ENCODE results near the gene RAC2.

The RAC2 gene

DNA sequence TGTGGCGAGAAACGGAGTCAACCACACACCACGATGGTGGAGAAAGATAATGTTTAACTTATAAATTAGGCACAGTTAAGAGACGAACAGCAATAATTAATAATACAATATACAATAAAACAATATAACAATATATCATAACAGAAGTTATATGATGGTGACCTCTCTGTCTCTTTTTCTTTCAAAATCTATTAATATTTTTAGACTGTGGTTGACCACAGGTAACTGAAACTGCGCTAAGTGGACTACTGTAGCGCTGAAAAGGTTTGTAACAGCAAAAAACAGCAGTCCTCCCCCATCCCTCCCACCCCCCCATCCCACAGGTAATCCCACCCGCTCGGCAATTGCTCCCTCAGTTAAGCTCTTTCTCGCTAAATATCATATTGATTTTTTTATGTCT lies 28.2 kb downstream of the RAC2 start:
- in situ Hi-C loops (cut with HindIII; ENCODE audit: low sequenced_read_pairs) = no loop called here
- DNase-seq (ENCODE audit: low read depth, low spot score) = no peak
- TF ChIP-seq, protein P1, sequence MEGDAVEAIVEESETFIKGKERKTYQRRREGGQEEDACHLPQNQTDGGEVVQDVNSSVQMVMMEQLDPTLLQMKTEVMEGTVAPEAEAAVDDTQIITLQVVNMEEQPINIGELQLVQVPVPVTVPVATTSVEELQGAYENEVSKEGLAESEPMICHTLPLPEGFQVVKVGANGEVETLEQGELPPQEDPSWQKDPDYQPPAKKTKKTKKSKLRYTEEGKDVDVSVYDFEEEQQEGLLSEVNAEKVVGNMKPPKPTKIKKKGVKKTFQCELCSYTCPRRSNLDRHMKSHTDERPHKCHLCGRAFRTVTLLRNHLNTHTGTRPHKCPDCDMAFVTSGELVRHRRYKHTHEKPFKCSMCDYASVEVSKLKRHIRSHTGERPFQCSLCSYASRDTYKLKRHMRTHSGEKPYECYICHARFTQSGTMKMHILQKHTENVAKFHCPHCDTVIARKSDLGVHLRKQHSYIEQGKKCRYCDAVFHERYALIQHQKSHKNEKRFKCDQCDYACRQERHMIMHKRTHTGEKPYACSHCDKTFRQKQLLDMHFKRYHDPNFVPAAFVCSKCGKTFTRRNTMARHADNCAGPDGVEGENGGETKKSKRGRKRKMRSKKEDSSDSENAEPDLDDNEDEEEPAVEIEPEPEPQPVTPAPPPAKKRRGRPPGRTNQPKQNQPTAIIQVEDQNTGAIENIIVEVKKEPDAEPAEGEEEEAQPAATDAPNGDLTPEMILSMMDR (IDR thresholded peaks at IDR 0.05; ENCODE audit: low read depth, low read length) = no peak
- H3K4me3 ChIP-seq (ENCODE audit: low read depth, low read length) = no peak overlapping the region

DNA sequence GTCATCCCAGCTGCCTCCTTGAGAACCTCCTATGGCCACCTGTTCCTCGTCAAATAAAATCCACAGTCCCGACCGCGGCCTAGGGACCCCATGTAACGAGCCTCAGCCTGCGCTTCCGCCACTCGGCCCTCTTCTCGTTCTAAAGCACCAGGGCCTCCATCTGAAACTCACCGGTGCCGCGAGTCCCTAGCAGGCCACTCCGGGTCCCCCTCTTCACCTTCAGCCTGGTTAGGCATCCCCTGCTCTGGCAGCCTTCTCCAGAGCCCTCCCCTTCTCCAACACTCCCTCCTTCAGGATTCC lies 29.4 kb downstream of the RAC2 start:
- in situ Hi-C loops (cut with HindIII; ENCODE audit: low sequenced_read_pairs) = no loop called here

DNA sequence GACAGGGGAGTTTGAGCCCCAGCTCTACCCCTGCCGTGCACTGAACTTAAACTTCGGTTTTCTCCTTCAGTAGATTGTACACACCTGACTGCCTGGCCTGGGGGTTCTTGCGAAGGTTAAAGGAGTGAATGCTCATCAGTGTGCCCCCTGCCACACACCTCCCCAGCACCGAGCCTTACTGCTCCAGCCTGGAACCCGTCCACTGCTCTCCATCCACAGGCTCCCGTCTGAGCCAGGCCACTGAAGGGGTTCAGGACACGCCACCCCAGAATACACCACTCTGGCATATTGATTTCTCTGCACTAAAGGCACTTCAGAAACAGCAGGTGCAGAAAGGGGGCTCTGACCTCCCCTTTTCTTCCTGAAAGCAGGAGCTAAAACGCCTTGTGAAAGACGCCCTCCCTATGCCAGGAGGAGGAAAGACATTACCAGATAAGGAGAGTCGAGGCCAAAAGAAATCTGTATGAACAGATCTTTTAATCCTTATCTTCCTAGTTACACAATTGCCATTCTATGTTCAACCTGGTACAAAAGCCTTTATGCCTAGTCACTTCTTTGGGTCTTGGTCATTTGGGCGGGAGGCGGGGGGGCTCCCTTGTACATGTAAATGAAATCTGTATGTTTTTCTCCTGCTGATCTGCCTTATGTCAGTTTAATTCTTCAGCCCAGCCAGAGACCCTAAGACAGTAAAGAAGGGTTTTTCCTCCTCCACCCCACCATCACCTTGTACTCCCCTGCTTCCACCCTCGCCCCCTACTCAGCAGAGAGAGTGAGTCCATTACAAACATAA lies 29.9 kb downstream of the RAC2 start:
- no peak for DNase-seq (ENCODE audit: low read depth, low spot score)
- TF ChIP-seq, protein P1 (IDR thresholded peaks at IDR 0.05; ENCODE audit: low read depth, low read length) = no peak
- in situ Hi-C loops (cut with HindIII; ENCODE audit: low sequenced_read_pairs) = no loop called here
- H3K4me3 ChIP-seq (ENCODE audit: low read depth, low read length) = no peak overlapping the region

More for the DNA sequence above, 29.4 kb downstream of the RAC2 start:
- no peak overlapping the region for H3K4me3 ChIP-seq (ENCODE audit: low read depth, low read length)
- DNase-seq (ENCODE audit: low read depth, low spot score) = no peak
- TF ChIP-seq, protein P1 (IDR thresholded peaks at IDR 0.05; ENCODE audit: low read depth, low read length) = no peak

DNA sequence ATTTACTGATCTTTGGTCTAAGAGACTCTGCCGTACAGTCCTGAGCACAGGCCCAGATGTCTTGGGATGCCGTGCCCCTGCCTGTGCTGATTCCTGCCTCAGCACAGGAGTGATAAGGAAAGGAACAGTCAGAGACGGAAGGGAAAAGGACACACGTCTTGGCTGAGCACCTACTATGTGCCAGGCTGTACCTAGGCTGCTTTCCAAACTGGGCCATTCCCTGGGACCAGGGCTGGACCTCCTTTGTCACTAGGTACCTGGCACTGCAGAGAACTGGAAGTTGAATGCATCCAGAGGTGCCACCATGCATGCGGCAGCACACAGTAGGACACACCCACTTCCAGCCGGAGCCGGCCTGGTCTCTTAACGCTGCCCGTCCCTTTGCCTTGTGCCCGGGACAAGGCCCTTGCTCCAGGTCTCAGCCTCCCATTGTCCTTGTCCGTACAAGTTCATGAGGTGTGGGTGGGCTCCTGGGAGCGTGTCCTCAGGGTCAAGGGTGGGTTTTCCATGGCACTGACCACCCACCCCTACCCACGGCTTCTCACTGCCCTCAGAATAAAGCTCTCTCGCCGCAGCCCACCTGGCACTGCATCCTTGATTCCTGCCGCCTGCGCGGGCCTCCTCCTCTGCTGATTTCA lies 30.7 kb downstream of the RAC2 start:
- no peak overlapping the region for H3K4me3 ChIP-seq (ENCODE audit: low read depth, low read length)
- in situ Hi-C loops (cut with HindIII; ENCODE audit: low sequenced_read_pairs) = no loop called here
- no peak for DNase-seq (ENCODE audit: low read depth, low spot score)
- TF ChIP-seq, protein P1 (IDR thresholded peaks at IDR 0.05; ENCODE audit: low read depth, low read length) = no peak

DNA sequence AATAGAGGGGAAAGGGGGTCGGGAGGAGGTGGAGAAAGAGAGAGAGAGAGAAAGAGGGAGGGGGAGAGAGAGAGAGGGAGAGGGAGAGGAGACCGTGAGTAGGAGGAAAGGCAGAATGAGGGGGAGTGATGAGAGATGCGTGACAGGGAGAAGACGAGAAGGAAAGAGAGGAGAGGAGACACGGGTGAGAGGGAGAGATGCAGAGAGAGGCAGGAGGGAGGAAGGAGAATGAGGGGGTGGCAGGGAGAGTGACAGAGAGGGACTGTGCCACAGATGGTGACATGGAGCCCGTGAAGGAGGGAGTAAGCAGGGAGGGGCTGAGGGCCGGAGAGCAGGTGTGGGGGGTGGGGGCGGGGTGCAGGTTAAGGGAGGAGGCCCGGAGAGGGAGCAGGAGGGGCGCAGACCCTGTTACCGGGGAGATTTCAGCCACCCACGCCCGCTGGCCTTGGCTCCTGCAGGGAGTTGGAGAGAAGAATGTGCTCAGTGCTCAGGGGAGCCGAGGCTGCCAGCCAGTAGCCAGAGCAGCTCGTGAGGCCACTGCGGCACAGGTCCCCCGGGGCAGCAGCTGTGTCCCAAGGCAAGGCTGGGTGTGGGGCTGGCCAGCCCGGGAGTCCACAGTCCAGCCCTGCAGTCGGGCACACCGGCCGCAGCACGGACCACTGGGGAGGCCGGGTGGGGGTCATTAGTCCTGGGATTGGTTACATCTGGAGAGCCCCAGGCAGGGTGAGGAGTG lies 31.7 kb downstream of the RAC2 start, which contains the start of gene SSTR3:
TSS of gene SSTR3 (minus strand) at position 304 of the 733 bp plus-strand sequence. CDS start 4,674 bp downstream, outside the sequence.
- TF ChIP-seq, protein P1 (IDR thresholded peaks at IDR 0.05; ENCODE audit: low read depth, low read length) = no peak
- in situ Hi-C loops (cut with HindIII; ENCODE audit: low sequenced_read_pairs) = no loop called here
- no peak within 1 kb of the TSS for H3K4me3 ChIP-seq (ENCODE audit: low read depth, low read length)
- no peak for DNase-seq (ENCODE audit: low read depth, low spot score)

DNA sequence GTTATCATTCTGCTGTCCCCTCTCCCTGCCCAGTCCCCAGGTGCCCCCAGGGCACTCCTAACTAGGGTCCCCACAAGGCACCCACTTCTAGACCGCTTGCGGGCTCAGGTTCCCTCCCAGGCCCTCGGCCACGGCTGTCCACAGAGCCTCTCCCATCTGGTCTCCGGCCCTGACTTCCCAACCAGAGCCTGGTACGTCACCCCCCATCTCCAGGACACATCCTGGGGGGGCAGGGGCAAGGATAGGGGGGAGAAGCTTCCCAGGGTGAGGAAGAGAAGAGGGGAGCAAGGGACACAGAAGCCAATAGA lies 32.2 kb downstream of the RAC2 start:
- in situ Hi-C loops (cut with HindIII; ENCODE audit: low sequenced_read_pairs) = no loop called here
- H3K4me3 ChIP-seq (ENCODE audit: low read depth, low read length) = no peak overlapping the region
- TF ChIP-seq, protein P1 (IDR thresholded peaks at IDR 0.05; ENCODE audit: low read depth, low read length) = no peak
- no peak for DNase-seq (ENCODE audit: low read depth, low spot score)
